Measurements from ENCODE around the gene RSPRY1.
"Not testable (repeated sequence)": the region's sequence is repeated elsewhere in the genome, so short reads cannot be mapped to it uniquely, and the experiment has no call there.

The RSPRY1 gene

DNA sequence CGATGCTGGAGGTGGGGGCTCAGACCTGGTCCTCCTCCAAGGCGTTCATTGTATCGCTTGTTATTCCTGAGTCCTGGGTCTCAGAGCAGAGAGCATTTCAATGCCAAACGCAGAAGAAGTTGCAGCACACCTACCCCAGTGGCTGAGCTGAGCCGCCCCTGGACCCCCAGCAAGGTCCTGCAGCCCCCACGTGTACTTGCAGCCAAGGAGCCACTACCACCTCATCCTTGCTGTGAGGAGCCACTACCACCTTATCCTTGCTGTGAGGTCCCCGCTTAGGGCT, 84.9 kb downstream of the RSPRY1 start:
- no peak overlapping the region for H3K4me3 ChIP-seq (ENCODE audit: low read depth, low read length)
- DNase-seq (ENCODE audit: low read depth), result no peak
- no peak for TF ChIP-seq CTCF (IDR thresholded peaks at IDR 0.05; ENCODE audit: insufficient read depth, low read depth, low read length, missing control alignments)

- no peak for DNase-seq (ENCODE audit: low read depth)
- H3K4me3 ChIP-seq (ENCODE audit: low read depth, low read length), result no peak overlapping the region
- no peak for TF ChIP-seq CTCF (IDR thresholded peaks at IDR 0.05; ENCODE audit: insufficient read depth, low read depth, low read length, missing control alignments)
These were observed 85.9 kb downstream of the RSPRY1 start for GRCh38 chr16:57271867-57272495.

DNA sequence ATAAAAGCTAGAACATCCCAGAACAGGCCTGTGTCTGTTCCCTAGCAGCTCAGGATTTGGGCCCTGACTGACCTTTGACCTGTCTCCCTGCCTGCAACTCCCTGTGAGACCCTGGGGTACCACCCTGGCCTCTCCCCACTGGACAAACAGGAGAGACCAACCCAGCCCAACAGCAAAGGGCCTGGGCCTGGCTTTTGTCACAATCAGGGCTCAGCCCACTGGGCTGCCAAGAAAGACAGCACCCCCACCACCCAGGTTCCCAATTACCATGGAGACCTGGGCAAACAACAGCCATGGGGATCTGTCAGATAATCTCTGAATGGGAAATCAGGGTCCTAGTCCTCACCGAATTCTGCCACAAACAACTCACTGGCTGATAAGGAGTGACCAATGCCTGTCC, 87.2 kb downstream of the RSPRY1 start:
- DNase-seq (ENCODE audit: low read depth), result no peak
- TF ChIP-seq CTCF (IDR thresholded peaks at IDR 0.05; ENCODE audit: insufficient read depth, low read depth, low read length, missing control alignments), result no peak
- H3K4me3 ChIP-seq (ENCODE audit: low read depth, low read length), result no peak overlapping the region

GRCh38 chr16:57273826-57274225, 87.7 kb downstream of the RSPRY1 start:
- H3K4me3 ChIP-seq (ENCODE audit: low read depth, low read length), result no peak overlapping the region
- no peak for DNase-seq (ENCODE audit: low read depth)
- TF ChIP-seq CTCF (IDR thresholded peaks at IDR 0.05; ENCODE audit: insufficient read depth, low read depth, low read length, missing control alignments), result no peak

DNA sequence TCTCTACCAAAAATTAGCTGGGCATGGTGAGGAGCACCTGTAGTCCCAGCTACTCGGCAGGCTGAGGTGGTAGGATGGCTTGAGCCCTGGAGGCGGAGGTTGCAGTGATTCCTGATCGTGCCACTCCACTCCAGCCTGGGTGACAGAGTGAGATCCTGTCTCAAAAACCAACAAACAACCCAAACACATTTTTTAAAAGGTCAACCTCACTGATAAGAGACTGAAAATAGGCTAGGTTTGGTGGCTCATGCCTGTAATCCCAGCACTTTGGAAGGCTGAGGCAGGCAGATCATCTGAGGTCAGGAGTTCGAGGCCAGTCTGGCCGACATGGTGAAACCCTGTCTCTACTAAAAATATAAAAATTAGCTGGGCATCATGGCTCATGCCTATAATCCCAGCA, 89.8 kb downstream of the RSPRY1 start:
- H3K4me3 ChIP-seq (ENCODE audit: low read depth, low read length); DNase-seq (ENCODE audit: low read depth): not testable (repeated sequence)

DNA sequence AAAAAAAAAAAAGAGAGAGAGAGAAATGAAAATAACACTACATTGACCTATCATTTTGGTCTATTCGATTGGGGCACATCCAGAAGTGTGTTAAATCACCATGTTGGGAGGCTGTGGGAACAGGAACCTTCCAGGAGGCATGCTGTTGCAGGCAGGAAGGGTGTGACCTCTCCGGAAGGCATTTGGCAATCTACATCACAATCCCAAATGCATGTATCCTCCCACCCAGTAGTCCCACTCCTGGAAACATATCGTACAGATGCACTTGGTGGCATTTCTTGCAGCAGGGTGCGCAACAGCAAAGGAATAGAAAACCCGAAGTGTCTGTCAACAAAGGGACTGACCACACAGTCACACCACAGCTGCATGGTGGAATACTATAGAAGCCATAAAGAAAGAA, 90.5 kb downstream of the RSPRY1 start:
- no peak for DNase-seq (ENCODE audit: low read depth)
- no peak overlapping the region for H3K4me3 ChIP-seq (ENCODE audit: low read depth, low read length)
- no peak for TF ChIP-seq CTCF (IDR thresholded peaks at IDR 0.05; ENCODE audit: insufficient read depth, low read depth, low read length, missing control alignments)

GRCh38 chr16:57277586-57277985, 91.5 kb downstream of the RSPRY1 start:
- H3K4me3 ChIP-seq (ENCODE audit: low read depth, low read length), result no peak overlapping the region
- TF ChIP-seq CTCF (IDR thresholded peaks at IDR 0.05; ENCODE audit: insufficient read depth, low read depth, low read length, missing control alignments), result no peak
- peak; percentile 46 for DNase-seq (ENCODE audit: low read depth)

Data from GM12865 (cell line).